Naive thymus-derived CD8-positive, alpha-beta T cell (primary cell): ENCODE results near the gene PTCD3. TPM values are rescaled to one million over a fixed set of nuclear protein-coding genes. Genes with fewer than 3 reads are reported as not detected.

Experiments
- ATAC-seq, 2 donors: fragments of 150-1000 bp; cut with Tn5 transposase in 1 of 2; sonication (Bioruptor Pico), chemical (Tn5 transposase) in 1 of 2; 1 replicate in 1 of 2; 2 replicates in 1 of 2; pipeline ENCODE4 v1.10.0; 2021; ENCODE audit warnings: mild to moderate bottlenecking in 2 of 2, moderate library complexity in 2 of 2
- POLR2A ChIA-PET: fragments of 350-600 bp; sonication (Branson Sonifier 250); formaldehyde crosslinking; loops from one replicate; lab custom pipeline; 2021; ENCODE audit warnings: antibody characterized with exemption; lab: Charles Lee
- DNase-seq, 10 donors: peaks; one replicate each; pipeline versions ENCODE4 v3.0.0 to v3.0.0-alpha.2; 2020 to 2022
- H3K27ac Mint-ChIP-seq, 10 donors: one replicate each; pipeline ENCODE4 v1.8.0; 2020 to 2022; ENCODE audit warnings: mild to moderate bottlenecking in 10 of 10, mixed read lengths in 10 of 10, moderate library complexity in 4 of 10, inconsistent platforms in 1 of 10
- H3K27me3 Mint-ChIP-seq, 5 donors: one replicate each; pipeline ENCODE4 v1.8.0; 2021 to 2022; ENCODE audit warnings: mixed read lengths in 5 of 5
- H3K36me3 Mint-ChIP-seq, 3 donors: one replicate each; pipeline ENCODE4 v1.8.0; 2020 to 2022; ENCODE audit warnings: mixed read lengths in 3 of 3, mild to moderate bottlenecking in 2 of 3, inconsistent platforms in 1 of 3
- H3K4me1 Mint-ChIP-seq, 4 donors: one replicate each; pipeline ENCODE4 v1.8.0; 2021 to 2022; ENCODE audit warnings: mixed read lengths in 4 of 4
- H3K4me3 Mint-ChIP-seq, 10 donors: one replicate each; pipeline ENCODE4 v1.8.0; 2020 to 2022; ENCODE audit warnings: mild to moderate bottlenecking in 10 of 10, mixed read lengths in 10 of 10, moderate library complexity in 6 of 10, inconsistent platforms in 1 of 10
- H3K9me3 Mint-ChIP-seq, 9 donors: one replicate each; pipeline ENCODE4 v1.8.0; 2020 to 2022; ENCODE audit warnings: mixed read lengths in 9 of 9, mild to moderate bottlenecking in 3 of 9, inconsistent platforms in 1 of 9, moderate library complexity in 1 of 9
- polyA plus RNA-seq, 3 donors: library from polyadenylated mRNA; unstranded; fragments of 300-500 nt; fragmentation: Illumina TruSeq; gene quantifications; one replicate each; pipeline ENCODE4 v1.2.3, GENCODE V29; 2021
- total RNA-seq, 8 experiments: library from RNA in 2 of 8; stranded (reverse) in 2 of 8; gene quantifications; one replicate each; pipeline ENCODE4 v1.2.3 and lab custom pipeline; 2021 to 2026

The PTCD3 gene
- total and polyA plus RNA-seq, 5 experiments from 2014 or later = 41.5 to 202 (median 42.1) TPM

GRCh38 chr2:86087936-86088850, 17.8 kb upstream of the PTCD3 start:
- Mint-ChIP-seq H3K36me3 (peaks cover 0 to 77% (median 16%) of the 10 kb centered on the region in 3 donors), H3K27me3 (no peaks in the 10 kb centered on the region), H3K4me3 (no peak overlapping the region), H3K4me1 (no peaks in the 10 kb centered on the region), H3K9me3 (no peaks in the 10 kb centered on the region), H3K27ac (peak overlapping the region in 2 of 10 donors; percentile 41 to 56)
- POLR2A ChIA-PET = no interaction called here
- ATAC-seq = no peak
- no peak for DNase-seq

- Mint-ChIP-seq H3K27me3 (no peaks in the 10 kb centered on the region), H3K9me3 (no peaks in the 10 kb centered on the region), H3K4me3 (no peak overlapping the region), H3K4me1 (peaks cover 0 to 17% (median 10%) of the 10 kb centered on the region in 4 donors), H3K27ac (no peak overlapping the region), H3K36me3 (peaks cover 4 to 87% (median 35%) of the 10 kb centered on the region in 3 donors)
- DNase-seq (no peak), ATAC-seq (no peak)
- POLR2A ChIA-PET = no interaction called here
These were observed 11.8 kb upstream of the PTCD3 start for GRCh38 chr2:86094229-86094628.

DNA sequence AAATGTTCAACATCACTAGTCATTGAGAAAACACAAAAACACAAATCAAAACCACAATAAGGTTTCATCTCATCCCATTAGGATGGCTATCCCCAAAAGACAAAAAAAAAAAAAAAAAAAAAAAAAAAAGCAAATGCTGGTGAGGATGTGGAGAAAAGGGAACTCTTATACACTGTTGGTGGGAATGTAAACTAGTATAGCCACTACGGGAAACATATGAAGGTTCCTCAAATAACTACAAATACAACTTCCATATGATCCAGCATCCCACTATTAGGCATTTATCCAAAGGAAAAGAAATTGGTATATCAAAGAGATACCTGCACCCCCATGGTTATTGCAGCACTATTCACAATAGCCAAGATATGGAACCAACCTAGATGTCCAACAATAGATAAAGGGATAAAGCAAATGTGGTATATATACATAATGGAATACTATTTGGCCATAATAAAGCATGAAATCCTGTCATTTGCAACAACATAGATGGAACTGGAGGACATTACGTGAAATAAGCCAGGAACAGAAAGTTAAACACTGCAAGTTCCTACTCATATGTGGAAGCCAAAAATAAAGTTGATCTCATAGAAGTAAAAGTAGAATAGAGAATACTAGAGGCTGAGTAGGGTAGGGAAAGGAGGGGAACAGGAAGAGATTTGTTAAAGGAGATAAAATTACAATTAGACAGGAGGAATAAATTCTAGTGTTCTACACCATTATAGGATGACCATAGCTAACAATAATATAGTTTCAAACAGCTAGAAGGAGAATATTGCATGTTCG, 8.7 kb upstream of the PTCD3 start:
- DNase-seq (no peak), ATAC-seq (no peak)
- Mint-ChIP-seq H3K27me3 (no peaks in the 10 kb centered on the region), H3K27ac (peak overlapping the region in 2 of 10 donors; percentile 22 to 45), H3K4me1 (peaks cover 2 to 27% (median 19%) of the 10 kb centered on the region in 4 donors), H3K9me3 (no peaks in the 10 kb centered on the region), H3K4me3 (no peak overlapping the region), H3K36me3 (peaks cover 4 to 84% (median 30%) of the 10 kb centered on the region in 3 donors)
- POLR2A ChIA-PET = no interaction called here

DNA sequence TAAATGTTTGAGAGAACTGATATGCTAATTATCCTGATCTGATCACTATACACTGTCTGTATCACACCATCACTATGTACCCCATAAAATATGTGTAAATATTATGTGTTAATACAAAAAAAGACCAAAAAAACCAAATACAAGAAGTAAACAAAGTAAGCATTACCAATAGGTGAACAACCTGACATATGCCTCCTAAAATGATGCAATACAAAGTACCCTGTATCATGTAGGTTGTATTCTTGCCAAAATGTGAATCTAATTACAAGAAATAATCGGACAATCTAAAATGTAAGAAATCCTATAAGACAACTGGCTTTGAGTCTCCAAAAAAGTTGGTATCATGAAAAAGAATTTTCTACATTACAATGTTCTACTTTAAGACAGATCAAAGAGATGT, 8.1 kb upstream of the PTCD3 start:
- H3K36me3 Mint-ChIP-seq = peaks cover 4 to 84% (median 29%) of the 10 kb centered on the region in 3 donors
- ATAC-seq (no peak), DNase-seq (no peak)
- POLR2A ChIA-PET = no interaction called here
- H3K9me3 Mint-ChIP-seq = no peaks in the 10 kb centered on the region
- H3K27ac Mint-ChIP-seq = peak overlapping the region in 2 of 10 donors; percentile 22 to 45
- no peak overlapping the region for H3K4me3 Mint-ChIP-seq
- H3K27me3 Mint-ChIP-seq = no peaks in the 10 kb centered on the region
- peaks cover 7 to 33% (median 25%) of the 10 kb centered on the region in 4 donors for H3K4me1 Mint-ChIP-seq

DNA sequence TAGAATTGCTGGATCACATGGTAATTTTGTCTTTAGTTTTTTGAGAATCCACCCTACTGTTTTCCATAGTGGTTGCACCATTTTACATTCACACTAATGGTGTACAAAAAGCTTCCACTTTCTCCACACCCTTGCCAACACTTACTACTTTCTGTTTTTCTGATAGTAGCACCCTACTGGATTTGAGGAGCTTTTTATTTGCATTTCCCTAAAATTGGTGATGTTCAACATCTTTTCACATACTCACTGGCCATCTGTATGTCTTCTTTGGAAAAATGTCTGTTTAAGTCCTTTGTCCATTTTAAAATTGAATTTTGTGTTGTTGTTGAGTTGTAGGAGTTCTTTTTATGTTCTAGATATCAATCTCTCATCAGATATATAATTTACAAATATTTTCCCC, 3.9 kb upstream of the PTCD3 start:
- Mint-ChIP-seq H3K27me3 (no peaks in the 10 kb centered on the region), H3K4me1 (peaks cover 32 to 57% (median 50%) of the 10 kb centered on the region in 4 donors), H3K27ac (peak overlapping the region in 2 of 10 donors; percentile 14 to 84), H3K9me3 (no peaks in the 10 kb centered on the region), H3K36me3 (peaks cover 0 to 49% (median 19%) of the 10 kb centered on the region in 3 donors), H3K4me3 (no peak overlapping the region)
- POLR2A ChIA-PET = no interaction called here
- DNase-seq (no peak), ATAC-seq (no peak)

GRCh38 chr2:86105252-86105968, 625 bp upstream of the PTCD3 start, which contains the start of gene POLR1A:
TSS of gene POLR1A (minus strand) at chr2:86105886. CDS start at chr2:86105776, 110 bp downstream.
- peak in 9 of 10 donors; percentile 61 to 90 (median 79) for DNase-seq
- H3K27ac Mint-ChIP-seq = peak within 1 kb of the TSS; percentile 94 to 100 (median 98)
- H3K27me3 Mint-ChIP-seq = no peaks in the 10 kb centered on the region
- POLR2A ChIA-PET = interaction anchor here (0.8 to 2.2 kb wide), 13 partner anchors 9 to 476 kb away, joined by 3 to 24 read pairs (median 4); partner anchors contain the start of genes IMMT, KDM3A and ST3GAL5
- H3K4me3 Mint-ChIP-seq = peak within 1 kb of the TSS; percentile 85 to 96 (median 91)
- peaks cover 0 to 50% (median 4%) of the 10 kb centered on the region in 3 donors for H3K36me3 Mint-ChIP-seq
- peak; percentile 79 for ATAC-seq
- peaks cover 36 to 72% (median 67%) of the 10 kb centered on the region in 4 donors for H3K4me1 Mint-ChIP-seq
- no peaks in the 10 kb centered on the region for H3K9me3 Mint-ChIP-seq

- H3K4me3 Mint-ChIP-seq = peak overlapping the region; percentile 85 to 96 (median 91)
- peaks cover 5 to 51% (median 8%) of the 10 kb centered on the region in 3 donors for H3K36me3 Mint-ChIP-seq
- ATAC-seq (no peak), DNase-seq (no peak)
- no peaks in the 10 kb centered on the region for H3K9me3 Mint-ChIP-seq
- peaks cover 34 to 67% (median 63%) of the 10 kb centered on the region in 4 donors for H3K4me1 Mint-ChIP-seq
- H3K27ac Mint-ChIP-seq = peak overlapping the region; percentile 94 to 100 (median 98)
- POLR2A ChIA-PET = interaction anchor here (0.8 to 2.2 kb wide), 3 partner anchors 88 to 490 kb away, joined by 3 to 24 read pairs (median 10); partner anchors contain the start of genes IMMT and KDM3A
- no peaks in the 10 kb centered on the region for H3K27me3 Mint-ChIP-seq
These were observed 996 bp downstream of the PTCD3 start for GRCh38 chr2:86107031-86107430.

DNA sequence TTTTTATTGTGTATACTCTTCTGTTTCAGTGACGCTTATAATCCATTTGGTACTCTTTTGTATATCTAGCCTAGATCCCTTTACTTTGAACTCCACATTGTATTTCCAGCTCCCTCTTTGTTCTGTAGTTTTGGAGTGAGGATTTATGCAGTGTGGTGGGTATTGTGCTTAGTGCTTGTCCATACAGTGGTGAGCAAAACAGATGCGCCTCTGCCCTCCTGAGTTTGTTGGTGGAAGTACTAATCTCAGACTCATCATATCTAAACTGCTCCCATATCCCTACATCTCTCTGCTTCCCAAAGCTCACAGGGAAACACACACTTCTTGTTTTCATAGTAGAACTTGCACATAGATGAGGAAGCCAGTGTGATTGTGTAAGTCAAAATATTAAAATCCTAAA, 12.1 kb downstream of the PTCD3 start:
- POLR2A ChIA-PET = no interaction called here
- H3K27ac Mint-ChIP-seq = peak overlapping the region in 1 of 10 donors; percentile 59
- no peaks in the 10 kb centered on the region for H3K27me3 Mint-ChIP-seq

GRCh38 chr2:86123328-86123925, 17.4 kb downstream of the PTCD3 start:
- ATAC-seq (no peak), DNase-seq (no peak)
- POLR2A ChIA-PET = no interaction called here
- peaks cover 0 to 98% (median 38%) of the 10 kb centered on the region in 3 donors for H3K36me3 Mint-ChIP-seq
- no peaks in the 10 kb centered on the region for H3K9me3 Mint-ChIP-seq
- H3K4me3 Mint-ChIP-seq = no peak overlapping the region
- H3K27me3 Mint-ChIP-seq = no peaks in the 10 kb centered on the region
- H3K4me1 Mint-ChIP-seq = no peaks in the 10 kb centered on the region
- peak overlapping the region in 2 of 10 donors; percentile 39 to 48 for H3K27ac Mint-ChIP-seq

More for the DNA sequence above, 12.1 kb downstream of the PTCD3 start:
- Mint-ChIP-seq H3K36me3 (peaks cover 0 to 98% (median 34%) of the 10 kb centered on the region in 3 donors), H3K9me3 (no peaks in the 10 kb centered on the region), H3K4me1 (peaks cover 3 to 24% (median 12%) of the 10 kb centered on the region in 4 donors), H3K4me3 (no peak overlapping the region)
- DNase-seq (no peak), ATAC-seq (no peak)

GRCh38 chr2:86124683-86125082, 18.6 kb downstream of the PTCD3 start:
- ATAC-seq (no peak), DNase-seq (no peak)
- Mint-ChIP-seq H3K4me3 (no peak overlapping the region), H3K27ac (no peak overlapping the region), H3K36me3 (peaks cover 0 to 98% (median 32%) of the 10 kb centered on the region in 3 donors), H3K9me3 (no peaks in the 10 kb centered on the region), H3K4me1 (no peaks in the 10 kb centered on the region), H3K27me3 (no peaks in the 10 kb centered on the region)
- POLR2A ChIA-PET = no interaction called here

DNA sequence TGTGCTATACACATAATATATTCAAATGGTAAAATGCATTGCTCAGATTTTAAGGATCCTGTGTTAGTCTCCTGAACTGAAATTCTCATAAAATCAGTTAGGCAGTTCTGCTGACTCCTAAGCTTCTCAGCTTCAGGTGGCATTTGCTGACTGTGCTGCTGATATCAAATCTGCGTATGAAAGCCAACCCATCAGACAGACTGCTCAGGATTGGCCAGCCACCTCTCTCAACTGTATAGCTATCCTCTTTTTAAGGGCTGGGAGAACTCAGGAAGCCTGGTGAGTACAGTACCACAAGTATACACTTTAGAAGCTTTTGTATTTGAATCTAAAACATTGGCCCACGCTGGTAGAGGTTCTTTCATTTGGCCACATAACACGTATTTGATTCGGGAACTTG, 28.7 kb downstream of the PTCD3 start:
- no peak for ATAC-seq

More for the DNA sequence above, 28.7 kb downstream of the PTCD3 start:
- peaks cover 22 to 97% (median 58%) of the 10 kb centered on the region in 3 donors for H3K36me3 Mint-ChIP-seq
- no peak overlapping the region for H3K4me3 Mint-ChIP-seq
- H3K27ac Mint-ChIP-seq = peak overlapping the region in 1 of 10 donors; percentile 67
- H3K27me3 Mint-ChIP-seq = no peaks in the 10 kb centered on the region
- H3K9me3 Mint-ChIP-seq = no peaks in the 10 kb centered on the region
- no peak for DNase-seq
- POLR2A ChIA-PET = no interaction called here
- H3K4me1 Mint-ChIP-seq = peaks cover 5 to 12% (median 8%) of the 10 kb centered on the region in 4 donors
